Lung (tissue), 12 donors: Measurements from ENCODE around the gene ARAP1. TPM values are rescaled to one million over a fixed set of nuclear protein-coding genes. Genes with fewer than 3 reads are reported as not detected.

ENCODE experiments used
- ATAC-seq: fragments of 200-7000 bp; cut with Tn5 transposase; one replicate; pipeline ENCODE4 v1.9.1; 2020; ENCODE audit warnings: moderate number of reproducible peaks; ENCODE audit not compliant: insufficient read depth, low FRiP score
- DNase-seq, 3 donors: peaks; one replicate each; pipeline ENCODE4 v3.0.0-alpha.2; 2013 to 2017
- H3K27ac ChIP-seq, 2 donors: one replicate each; pipeline ENCODE4 v1.5.1; 2013; ENCODE audit warnings: mild to moderate bottlenecking in 2 of 2, moderate library complexity in 2 of 2, control low read depth in 1 of 2, inconsistent platforms in 1 of 2, low read depth in 1 of 2, low read length in 1 of 2
- H3K27me3 ChIP-seq, 3 donors: one replicate each; pipeline ENCODE4 v1.5.1; 2013; ENCODE audit warnings: low read length in 2 of 3; ENCODE audit not compliant: control insufficient read depth in 3 of 3, insufficient read depth in 3 of 3
- H3K36me3 ChIP-seq, 4 donors: one replicate each; pipeline ENCODE4 v1.5.1; 2013; ENCODE audit warnings: low read length in 4 of 4, mild to moderate bottlenecking in 1 of 4, moderate library complexity in 1 of 4; ENCODE audit not compliant: control insufficient read depth in 4 of 4, insufficient read depth in 4 of 4
- H3K4me1 ChIP-seq, 5 donors: one replicate each; pipeline ENCODE4 v1.5.1; 2013; ENCODE audit warnings: low read length in 5 of 5, mild to moderate bottlenecking in 2 of 5, moderate library complexity in 1 of 5; ENCODE audit not compliant: control insufficient read depth in 5 of 5, insufficient read depth in 5 of 5
- H3K4me3 ChIP-seq: one replicate; pipeline ENCODE4 v1.5.1; 2013; ENCODE audit warnings: mild to moderate bottlenecking, control low read depth, moderate library complexity
- H3K9ac ChIP-seq, 2 donors: one replicate each; pipeline ENCODE4 v1.5.1; 2013; ENCODE audit warnings: low read length in 2 of 2, control low read depth in 1 of 2; ENCODE audit not compliant: insufficient read depth in 1 of 2
- H3K9me3 ChIP-seq, 4 donors: one replicate each; pipeline ENCODE4 v1.5.1; 2013; ENCODE audit warnings: low read length in 3 of 4, mild to moderate bottlenecking in 1 of 4, moderate library complexity in 1 of 4; ENCODE audit not compliant: control insufficient read depth in 4 of 4, insufficient read depth in 3 of 4
- WGBS, 2 donors: extraction: QIAGEN DNeasy Blood & Tissue Kit; methylation state at CpG; one replicate each; pipeline ENCODE4 v1.1.7; 2013; 5-methylcytosine and 5-hydroxymethylcytosine counted together
- polyA plus RNA-seq, 2 donors: library from polyadenylated mRNA; stranded (reverse); fragments of 200-250 nt; gene quantifications; one replicate each; pipeline ENCODE4 v1.2.1, GENCODE V29; 2013
- total RNA-seq, 2 donors: library from RNA; depleted of rRNA in 1 of 2; stranded (reverse); fragments of >200 nt in 1 of 2; gene quantifications; one replicate each; pipeline ENCODE4 v1.2.1, GENCODE V29; 2014 to 2021
- TF ChIP-seq, protein P1 (sequence below): IDR thresholded peaks from 2 replicates; pipeline ENCODE4 v1.5.1; 2012; ENCODE audit warnings: mild to moderate bottlenecking; ENCODE audit errors: control extremely low read depth, extremely low read depth
- donor health status: control.
- donor health status: control.
- donor health status: Bipolar disorder and iron deficiency.
- donor health status: healthy.
- donor health status: DM: yes; HTN: yes; CAD: no.

The ARAP1 gene
- total and polyA plus RNA-seq, 4 donors = 134 to 218 (median 173) TPM

DNA sequence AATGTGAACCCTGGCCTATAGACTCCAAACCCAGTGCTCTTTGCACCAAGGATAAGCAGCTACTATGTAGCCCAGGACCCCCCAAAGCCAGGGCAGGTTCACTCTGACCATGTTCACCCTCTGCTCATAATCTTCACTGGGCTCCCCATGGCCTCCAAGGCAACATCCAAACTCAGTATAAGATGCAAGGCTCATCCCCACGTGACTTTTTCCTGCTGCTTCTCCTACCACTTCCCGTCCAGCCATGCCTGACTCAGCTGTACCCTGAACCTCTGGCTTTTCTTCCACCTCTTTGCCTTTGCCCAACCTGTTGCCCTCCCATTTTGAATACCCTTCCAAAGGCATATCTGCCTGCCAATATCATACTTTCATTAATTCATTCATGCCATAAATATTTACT, 105.7 kb downstream of the ARAP1 start:
- DNase-seq (no peak), ATAC-seq (no peak)
- TF ChIP-seq, protein P1, sequence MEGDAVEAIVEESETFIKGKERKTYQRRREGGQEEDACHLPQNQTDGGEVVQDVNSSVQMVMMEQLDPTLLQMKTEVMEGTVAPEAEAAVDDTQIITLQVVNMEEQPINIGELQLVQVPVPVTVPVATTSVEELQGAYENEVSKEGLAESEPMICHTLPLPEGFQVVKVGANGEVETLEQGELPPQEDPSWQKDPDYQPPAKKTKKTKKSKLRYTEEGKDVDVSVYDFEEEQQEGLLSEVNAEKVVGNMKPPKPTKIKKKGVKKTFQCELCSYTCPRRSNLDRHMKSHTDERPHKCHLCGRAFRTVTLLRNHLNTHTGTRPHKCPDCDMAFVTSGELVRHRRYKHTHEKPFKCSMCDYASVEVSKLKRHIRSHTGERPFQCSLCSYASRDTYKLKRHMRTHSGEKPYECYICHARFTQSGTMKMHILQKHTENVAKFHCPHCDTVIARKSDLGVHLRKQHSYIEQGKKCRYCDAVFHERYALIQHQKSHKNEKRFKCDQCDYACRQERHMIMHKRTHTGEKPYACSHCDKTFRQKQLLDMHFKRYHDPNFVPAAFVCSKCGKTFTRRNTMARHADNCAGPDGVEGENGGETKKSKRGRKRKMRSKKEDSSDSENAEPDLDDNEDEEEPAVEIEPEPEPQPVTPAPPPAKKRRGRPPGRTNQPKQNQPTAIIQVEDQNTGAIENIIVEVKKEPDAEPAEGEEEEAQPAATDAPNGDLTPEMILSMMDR = no peak
- Histone ChIP-seq H3K9me3 (no peaks in the 10 kb centered on the region), H3K27ac (no peak overlapping the region), H3K4me1 (peaks cover 0 to 10% (median 0%) of the 10 kb centered on the region in 5 donors), H3K36me3 (no peaks in the 10 kb centered on the region), H3K4me3 (no peak overlapping the region), H3K9ac (no peak overlapping the region), H3K27me3 (peaks cover 0 to 10% (median 5%) of the 10 kb centered on the region in 3 donors)
- WGBS, 2 donors = 74% methylated on average over 2 of the region's 2 CpGs

DNA sequence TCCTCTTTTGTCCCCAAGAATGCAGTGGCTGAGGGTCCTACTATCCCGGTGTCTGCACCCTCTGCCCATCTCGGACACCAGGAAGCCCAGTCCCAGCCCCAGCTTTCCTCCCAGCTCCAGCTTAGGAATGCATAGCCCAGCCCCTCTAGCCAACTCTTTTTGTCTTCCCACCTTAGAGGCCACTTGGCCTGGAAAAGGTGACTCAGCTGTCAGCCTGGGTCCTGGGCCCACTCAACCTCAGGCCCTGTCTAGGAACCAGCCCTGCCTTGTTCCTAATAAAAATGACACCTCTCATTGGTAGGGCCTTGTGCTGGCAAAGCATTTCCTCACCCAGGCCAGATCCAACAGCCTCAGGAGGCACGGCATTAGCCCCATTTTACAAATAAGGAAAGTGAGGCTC, 106.2 kb downstream of the ARAP1 start:
- DNase-seq (no peak), ATAC-seq (no peak)
- peaks cover 0 to 10% (median 0%) of the 10 kb centered on the region in 5 donors for H3K4me1 ChIP-seq
- no peaks in the 10 kb centered on the region for H3K36me3 ChIP-seq
- 93 to 96% methylated on average over 3 of the region's 3 CpGs for WGBS, 2 donors
- H3K9ac ChIP-seq = no peak overlapping the region
- no peak overlapping the region for H3K4me3 ChIP-seq
- TF ChIP-seq, protein P1 = no peak
- peaks cover 0 to 15% (median 9%) of the 10 kb centered on the region in 3 donors for H3K27me3 ChIP-seq
- H3K9me3 ChIP-seq = no peaks in the 10 kb centered on the region
- H3K27ac ChIP-seq = no peak overlapping the region

DNA sequence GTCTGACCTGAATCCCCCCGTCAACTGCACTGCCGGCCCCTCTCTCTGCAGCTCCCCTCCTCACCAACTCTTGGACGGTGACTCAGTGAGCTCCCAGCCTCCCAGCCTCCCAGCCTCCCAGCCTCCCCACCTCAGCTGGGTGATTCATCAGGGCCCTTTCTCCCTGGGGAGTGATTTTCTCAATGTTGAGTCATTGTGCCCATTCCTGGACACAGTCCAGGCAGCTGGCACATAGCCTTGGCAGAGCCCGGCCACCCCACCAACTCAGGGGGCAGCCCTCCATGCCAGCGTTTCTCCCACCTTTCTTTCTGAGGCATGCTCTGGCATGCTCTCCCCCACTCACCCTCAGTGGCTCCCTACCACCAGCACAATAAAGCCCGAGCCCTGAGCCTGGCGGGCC, 108.7 kb downstream of the ARAP1 start:
- Histone ChIP-seq H3K27ac (no peak overlapping the region), H3K36me3 (no peaks in the 10 kb centered on the region), H3K9ac (no peak overlapping the region), H3K4me1 (peaks cover 0 to 16% (median 0%) of the 10 kb centered on the region in 5 donors), H3K4me3 (no peak overlapping the region), H3K9me3 (peaks cover 0 to 2% (median 0%) of the 10 kb centered on the region in 4 donors), H3K27me3 (peaks cover 0 to 37% (median 23%) of the 10 kb centered on the region in 3 donors)
- DNase-seq (no peak), ATAC-seq (no peak)
- WGBS, 2 donors = 80 to 89% methylated on average over 7 of the region's 7 CpGs
- TF ChIP-seq, protein P1 = no peak
